ENCODE data around the gene TNFAIP1. TPM values are rescaled to one million over a fixed set of nuclear protein-coding genes. Genes with fewer than 3 reads are reported as not detected.

TNFAIP1 gene
- total RNA-seq, 2 donors from 2014 or later: 29.9 to 36.1 TPM

- Histone ChIP-seq H3K27me3 (ENCODE audit: control insufficient read depth, insufficient read depth, low read length, poor library complexity, severe bottlenecking) (no peaks in the 10 kb centered on the region), H3K4me3 (ENCODE audit: low read length) (no peak overlapping the region), H3K9me3 (ENCODE audit: control insufficient read depth, low read length) (no peaks in the 10 kb centered on the region), H3K9ac (ENCODE audit: extremely low read depth, low read length, poor library complexity, severe bottlenecking) (no peak overlapping the region), H3K36me3 (ENCODE audit: control insufficient read depth, insufficient read depth, low read length) (peaks cover 93% of the 10 kb centered on the region), H3K4me1 (ENCODE audit: control insufficient read depth, insufficient read depth, low read length) (peaks cover 5% of the 10 kb centered on the region), H3K27ac (ENCODE audit: low read depth, low read length) (no peak overlapping the region)
- Mint-ChIP-seq H3K4me3 (no peak overlapping the region), H3K9me3 (no peaks in the 10 kb centered on the region), H3K27ac (no peak overlapping the region), H3K4me1 (peaks cover 1% of the 10 kb centered on the region), H3K27me3 (ENCODE audit: insufficient read depth) (no peaks in the 10 kb centered on the region), H3K36me3 (ENCODE audit: low read depth) (peaks cover 74% of the 10 kb centered on the region)
- no peak for TF ChIP-seq CTCF (conservative IDR thresholded peaks at IDR 0.05)
- 94 to 95% methylated on average over 15 to 19 of the region's 19 CpGs for WGBS, 2 experiments (ENCODE audit: insufficient coverage in 1 of 2, insufficient read length in 1 of 2)
- DNase-seq: peak; percentile 53
Observed at GRCh38 chr17:28344435-28344901, 8.9 kb downstream of the TNFAIP1 start.

DNA sequence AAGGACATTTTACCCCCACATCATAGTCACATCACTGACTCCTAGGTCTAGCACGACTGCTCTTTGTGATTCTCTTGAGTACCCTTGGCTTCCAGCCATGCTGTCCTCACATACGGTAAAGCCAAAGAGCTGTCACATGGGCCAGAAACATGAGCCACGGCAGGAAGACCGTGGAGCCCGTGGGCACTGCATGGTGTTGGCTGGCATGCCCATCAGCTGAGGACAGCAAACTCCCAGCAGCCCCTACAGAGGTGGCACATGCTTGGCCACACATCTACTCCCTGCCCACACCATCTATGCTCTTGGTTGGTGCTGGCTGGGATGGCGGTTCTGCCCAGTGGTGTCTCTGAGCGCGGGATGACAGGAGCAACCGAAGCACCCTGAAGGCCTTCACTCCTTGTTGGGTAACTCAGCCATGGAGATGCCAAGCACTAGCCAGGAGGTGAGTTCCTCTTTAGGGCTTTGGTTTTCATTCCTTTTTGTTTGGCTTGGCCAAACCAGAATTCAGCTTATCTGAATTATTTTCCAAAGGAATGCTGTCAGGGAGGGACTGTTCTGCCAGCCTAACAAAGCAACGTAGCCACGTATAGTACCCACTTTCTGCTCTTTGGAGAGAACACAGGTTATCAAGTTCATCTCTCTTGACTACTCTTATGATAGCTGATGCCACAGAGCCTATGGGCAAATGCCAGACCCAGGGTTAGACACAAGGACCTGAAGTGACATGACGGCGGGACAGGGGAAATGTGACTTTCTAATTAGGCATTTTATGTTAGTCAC is 10.0 kb downstream of the TNFAIP1 start:
- Mint-ChIP-seq H3K9me3 (no peaks in the 10 kb centered on the region), H3K27me3 (ENCODE audit: insufficient read depth) (no peaks in the 10 kb centered on the region), H3K36me3 (ENCODE audit: low read depth) (peaks cover 79% of the 10 kb centered on the region), H3K27ac (peak overlapping the region; percentile 52), H3K4me1 (peaks cover 4% of the 10 kb centered on the region), H3K4me3 (no peak overlapping the region)
- Histone ChIP-seq H3K27ac (ENCODE audit: low read depth, low read length) (peak overlapping the region; percentile 72), H3K36me3 (ENCODE audit: control insufficient read depth, insufficient read depth, low read length) (peaks cover 96% of the 10 kb centered on the region), H3K27me3 (ENCODE audit: control insufficient read depth, insufficient read depth, low read length, poor library complexity, severe bottlenecking) (no peaks in the 10 kb centered on the region), H3K4me3 (ENCODE audit: low read length) (no peak overlapping the region), H3K9me3 (ENCODE audit: control insufficient read depth, low read length) (no peaks in the 10 kb centered on the region), H3K4me1 (ENCODE audit: control insufficient read depth, insufficient read depth, low read length) (peaks cover 9% of the 10 kb centered on the region), H3K9ac (ENCODE audit: extremely low read depth, low read length, poor library complexity, severe bottlenecking) (peak overlapping the region; percentile 25)
- 95% methylated on average over 11 to 13 of the region's 13 CpGs for WGBS, 2 experiments (ENCODE audit: insufficient coverage in 1 of 2, insufficient read length in 1 of 2)
- no peak for DNase-seq
- no peak for TF ChIP-seq CTCF (conservative IDR thresholded peaks at IDR 0.05)

DNA sequence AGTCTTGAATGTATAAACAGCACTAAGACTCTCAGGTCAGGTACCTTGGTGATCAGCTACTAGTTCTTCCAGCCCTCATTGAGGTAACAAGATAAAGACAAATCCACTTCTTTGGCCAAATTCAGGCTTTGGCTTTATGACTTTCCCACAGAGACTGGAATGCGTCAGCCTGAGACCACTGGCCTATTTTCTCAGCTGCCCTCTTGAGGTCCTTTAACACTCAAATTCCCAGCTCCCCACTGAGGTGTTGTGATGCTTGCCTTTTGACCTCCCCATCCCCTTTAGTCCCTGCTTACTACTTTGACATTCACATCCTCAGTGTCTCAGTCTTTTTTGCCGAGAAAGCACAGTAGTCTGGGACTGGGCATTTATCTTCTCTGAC is 10.6 kb downstream of the TNFAIP1 start:
- peak overlapping the region; percentile 72 for H3K27ac ChIP-seq (ENCODE audit: low read depth, low read length)
- 73% methylated on average over 2 of the region's 2 CpGs for WGBS, 2 experiments (ENCODE audit: insufficient coverage in 1 of 2, insufficient read length in 1 of 2)
- peaks cover 95% of the 10 kb centered on the region for H3K36me3 ChIP-seq (ENCODE audit: control insufficient read depth, insufficient read depth, low read length)
- TF ChIP-seq CTCF (conservative IDR thresholded peaks at IDR 0.05): no peak
- no peak overlapping the region for H3K4me3 ChIP-seq (ENCODE audit: low read length)
- H3K4me1 Mint-ChIP-seq: peaks cover 4% of the 10 kb centered on the region
- no peak overlapping the region for H3K4me3 Mint-ChIP-seq
- peak; percentile 69 for DNase-seq
- peaks cover 81% of the 10 kb centered on the region for H3K36me3 Mint-ChIP-seq (ENCODE audit: low read depth)
- peak overlapping the region; percentile 25 for H3K9ac ChIP-seq (ENCODE audit: extremely low read depth, low read length, poor library complexity, severe bottlenecking)
- no peaks in the 10 kb centered on the region for H3K9me3 ChIP-seq (ENCODE audit: control insufficient read depth, low read length)
- H3K27me3 ChIP-seq (ENCODE audit: control insufficient read depth, insufficient read depth, low read length, poor library complexity, severe bottlenecking): no peaks in the 10 kb centered on the region
- peaks cover 9% of the 10 kb centered on the region for H3K4me1 ChIP-seq (ENCODE audit: control insufficient read depth, insufficient read depth, low read length)
- H3K27me3 Mint-ChIP-seq (ENCODE audit: insufficient read depth): no peaks in the 10 kb centered on the region
- H3K27ac Mint-ChIP-seq: peak overlapping the region; percentile 52
- no peaks in the 10 kb centered on the region for H3K9me3 Mint-ChIP-seq
